ENCODE data around the gene FAM210A. TPM values are rescaled to one million over a fixed set of nuclear protein-coding genes. Genes with fewer than 3 reads are reported as not detected.

Gene FAM210A
- total and polyA plus RNA-seq, 2 of the 4 experiments (the other 2 are of a cell fraction) = 9.8 to 25.3 TPM

- no peaks in the 10 kb centered on the region for H3K4me1 ChIP-seq (ENCODE audit: control insufficient read depth, insufficient read depth, low read length)
- no peak overlapping the region for H2AFZ ChIP-seq (replicated peaks; ENCODE audit: low read length, poor library complexity)
- H4K20me1 ChIP-seq (ENCODE audit: insufficient read depth, low read length) = no peaks in the 10 kb centered on the region
- H2BK15ac ChIP-seq (ENCODE audit: low read depth, low read length) = no peak overlapping the region
- H4K8ac ChIP-seq (ENCODE audit: low read depth in 2 of 2, low read length in 2 of 2) = no peak overlapping the region
- H3K23ac ChIP-seq (ENCODE audit: low read depth, low read length) = no peak overlapping the region
- no peak overlapping the region for H4K91ac ChIP-seq (ENCODE audit: insufficient read depth, low read depth, low read length)
- no peak overlapping the region for H3K18ac ChIP-seq (ENCODE audit: low read depth, low read length)
- no peak overlapping the region for H4K5ac ChIP-seq (ENCODE audit: low read depth, low read length)
- BruUV-seq (replicated peaks) = no TSS peak
- peaks cover 35% of the 10 kb centered on the region for H3K27me3 ChIP-seq (ENCODE audit: control insufficient read depth, insufficient read depth, low read length)
- H2BK5ac ChIP-seq (ENCODE audit: low read depth, low read length, poor library complexity, severe bottlenecking) = no peak overlapping the region
- ATAC-seq (ENCODE audit: low read depth) = no peak
- no peak overlapping the region for H3K56ac ChIP-seq (ENCODE audit: extremely low read depth, insufficient read depth, low read length)
- in situ Hi-C loops (cut with MboI; ENCODE audit: low sequenced_read_pairs) = loop anchor here (25.0 kb wide), 2 partner anchors 628 to 878 kb away; no protein-coding TSS in a partner anchor
- H3K36me3 ChIP-seq (ENCODE audit: control insufficient read depth, insufficient read depth, low read length) = no peaks in the 10 kb centered on the region
- CTCF ChIA-PET = no interaction called here
- H3K79me1 ChIP-seq (ENCODE audit: low read depth in 1 of 2, low read length in 2 of 2) = no peaks in the 10 kb centered on the region
- no peak overlapping the region for H2BK20ac ChIP-seq (ENCODE audit: low read depth, low read length)
- no peak overlapping the region for H3K9ac ChIP-seq (ENCODE audit: low read depth, low read length)
- 0 out of 2 replicates have a peak, but pooled peaks cover 2% of the 10 kb centered on the region for H3K9me3 ChIP-seq (ENCODE audit: control insufficient read depth, insufficient read depth, low read length)
- H3K14ac ChIP-seq (replicated peaks; ENCODE audit: low read depth, low read length) = no peak overlapping the region
- no peak overlapping the region for H3K4me3 ChIP-seq (ENCODE audit: insufficient read depth, low read depth, low read length)
- no peak overlapping the region for H3K4me2 ChIP-seq (ENCODE audit: low read depth, low read length)
- DNase-seq = no peak
- H2BK120ac ChIP-seq (ENCODE audit: low read depth, low read length) = no peak overlapping the region
- H3K9me1 ChIP-seq (ENCODE audit: insufficient read depth, low read length) = no peaks in the 10 kb centered on the region
- H3K4ac ChIP-seq (ENCODE audit: low read depth, low read length) = no peak overlapping the region
- no peak for TF ChIP-seq BHLHE40 (IDR thresholded peaks at IDR 0.05; ENCODE audit: low read depth, low read length)
- TF ChIP-seq MAFK (IDR thresholded peaks at IDR 0.05; ENCODE audit: low read depth, low read length) = no peak
- no peak for TF ChIP-seq USF2 (IDR thresholded peaks at IDR 0.05; ENCODE audit: low read depth, low read length)
- TF ChIP-seq RCOR1 (IDR thresholded peaks at IDR 0.05; ENCODE audit: insufficient replicate concordance, low read length) = no peak
- TF ChIP-seq CHD1 (IDR thresholded peaks at IDR 0.05; ENCODE audit: low read depth, low read length) = no peak
- no peak for TF ChIP-seq POLR2A (IDR thresholded peaks at IDR 0.05; ENCODE audit: low read depth, low read length)
- no peak for TF ChIP-seq NFE2L2 (IDR thresholded peaks at IDR 0.05; ENCODE audit: low read depth, low read length)
- TF ChIP-seq MAZ (IDR thresholded peaks at IDR 0.05; ENCODE audit: borderline replicate concordance, low read depth, low read length) = no peak
- TF ChIP-seq RFX5 (IDR thresholded peaks at IDR 0.05; ENCODE audit: low read depth, low read length) = no peak
- TF ChIP-seq RAD21 (IDR thresholded peaks at IDR 0.05; ENCODE audit: low read length) = no peak
- TF ChIP-seq MXI1 (IDR thresholded peaks at IDR 0.05; ENCODE audit: borderline replicate concordance, low read depth, low read length) = no peak
- no peak for TF ChIP-seq ELK1 (IDR thresholded peaks at IDR 0.05; ENCODE audit: borderline replicate concordance, low read depth, low read length)
- no peak for TF ChIP-seq SMC3 (IDR thresholded peaks at IDR 0.05; ENCODE audit: low read depth, low read length)
- no peak for TF ChIP-seq FOS (IDR thresholded peaks at IDR 0.05; ENCODE audit: low read depth, low read length)
- POLR2A ChIA-PET (ENCODE audit: unreplicated experiment) = no interaction called here
- dilution Hi-C loops (cut with HindIII; ENCODE audit: low sequenced_read_pairs, unreplicated experiment) = no loop called here
- intact Hi-C loops (cut with micrococcal nuclease) = no loop called here
- WGBS, 2 experiments (ENCODE audit: extremely low coverage in 2 of 2, insufficient read length in 1 of 2) = no CpG with 5 or more reads among the region's 10 CpGs
- H2AK5ac ChIP-seq (ENCODE audit: low read depth, low read length) = no peak overlapping the region
- H2AK9ac ChIP-seq (replicated peaks; ENCODE audit: low read depth, low read length, poor library complexity) = no peak overlapping the region
- no peak overlapping the region for H3K27ac ChIP-seq (ENCODE audit: insufficient read depth, low read length)
These were observed 86.0 kb downstream of the FAM210A start for GRCh38 chr18:13640266-13640860.

Measured in IMR-90 (cell line).